OCI-LY1 (cell line): Measurements from ENCODE around the gene CCR6.

Source experiments
- H2AFZ ChIP-seq: fragments of 200-600 bp; sonication (generic), shearing (Covaris generic); 2 replicates; pipeline ENCODE4 v1.6.0; 2014; ENCODE audit warnings: antibody characterized with exemption, mild to moderate bottlenecking, low read length
- H3F3A ChIP-seq: fragments of 200-600 bp; sonication (generic), shearing (Covaris generic); 2 replicates; pipeline ENCODE4 v1.6.0; 2014; ENCODE audit warnings: mild to moderate bottlenecking, antibody characterized with exemption, low read length, moderate library complexity; ENCODE audit not compliant: insufficient read depth
- H3K27ac ChIP-seq: fragments of 200-600 bp; sonication (generic); 2 replicates; pipeline ENCODE4 v1.5.1; 2014; ENCODE audit warnings: low read length, mixed run types, mild to moderate bottlenecking, low read depth; ENCODE audit not compliant: poor library complexity, severe bottlenecking
- H3K27me3 ChIP-seq: fragments of 200-600 bp; sonication (generic); 2 replicates; pipeline ENCODE4 v1.6.0; 2014; ENCODE audit warnings: antibody characterized with exemption, mild to moderate bottlenecking, low read length, moderate library complexity; ENCODE audit not compliant: insufficient read depth
- H3K36me3 ChIP-seq: fragments of 200-600 bp; sonication (generic); 2 replicates; pipeline ENCODE4 v1.6.1; 2014; ENCODE audit warnings: mild to moderate bottlenecking, antibody characterized with exemption, low read length, moderate library complexity, mixed read lengths; ENCODE audit not compliant: insufficient read depth
- H3K4me1 ChIP-seq: fragments of 200-600 bp; sonication (generic); 2 replicates; pipeline ENCODE4 v1.5.1; 2014; ENCODE audit warnings: mild to moderate bottlenecking, low read length, moderate library complexity; ENCODE audit not compliant: insufficient read depth, severe bottlenecking
- H3K4me2 ChIP-seq: fragments of 200-600 bp; sonication (generic), shearing (Covaris generic); 2 replicates; pipeline ENCODE4 v1.6.1; 2014; ENCODE audit warnings: low read length
- H3K4me3 ChIP-seq: fragments of 200-600 bp; sonication (generic); 2 replicates; pipeline ENCODE4 v1.5.1; 2014; ENCODE audit warnings: low read length, low read depth, mild to moderate bottlenecking, mixed read lengths; ENCODE audit not compliant: poor library complexity, severe bottlenecking
- H3K79me2 ChIP-seq: fragments of 200-600 bp; shearing (Covaris generic); 2 replicates; pipeline ENCODE4 v1.6.1; 2016; ENCODE audit warnings: mixed run types, low read length, mixed read lengths; ENCODE audit not compliant: insufficient read depth
- H3K9ac ChIP-seq: fragments of 200-600 bp; sonication (generic), shearing (Covaris generic); 2 replicates; pipeline ENCODE4 v1.6.1; 2014; ENCODE audit warnings: mild to moderate bottlenecking, low read length, mixed read lengths
- H3K9me2 ChIP-seq: fragments of 200-600 bp; sonication (generic), shearing (Covaris generic); 2 replicates; pipeline ENCODE4 v1.6.1; 2014; ENCODE audit warnings: low read depth, mild to moderate bottlenecking, low read length, mixed read lengths
- H3K9me3 ChIP-seq: fragments of 200-600 bp; shearing (Covaris generic); 2 replicates; pipeline ENCODE4 v1.6.1; 2014; ENCODE audit warnings: low read length, mixed read lengths
- H4K20me1 ChIP-seq: fragments of 200-600 bp; sonication (generic), shearing (Covaris generic); 2 replicates; pipeline ENCODE4 v1.6.0; 2016; ENCODE audit warnings: mild to moderate bottlenecking, low read length; ENCODE audit not compliant: insufficient read depth
- EZH2 ChIP-seq: fragments of 200-600 bp; sonication (generic), shearing (Covaris generic); IDR thresholded peaks from 2 replicates; pipeline ENCODE4 v1.8.0; 2017; ENCODE audit warnings: borderline replicate concordance, mixed run types, mild to moderate bottlenecking, antibody characterized with exemption, low read length, moderate library complexity, mixed read lengths
- TF ChIP-seq, protein P1 (sequence below): fragments of 200-600 bp; sonication (generic), shearing (Covaris generic); IDR thresholded peaks from 2 replicates; pipeline ENCODE4 v1.5.1; 2017; ENCODE audit warnings: mild to moderate bottlenecking, antibody characterized with exemption, low read length, moderate library complexity, mixed read lengths

The CCR6 gene

DNA sequence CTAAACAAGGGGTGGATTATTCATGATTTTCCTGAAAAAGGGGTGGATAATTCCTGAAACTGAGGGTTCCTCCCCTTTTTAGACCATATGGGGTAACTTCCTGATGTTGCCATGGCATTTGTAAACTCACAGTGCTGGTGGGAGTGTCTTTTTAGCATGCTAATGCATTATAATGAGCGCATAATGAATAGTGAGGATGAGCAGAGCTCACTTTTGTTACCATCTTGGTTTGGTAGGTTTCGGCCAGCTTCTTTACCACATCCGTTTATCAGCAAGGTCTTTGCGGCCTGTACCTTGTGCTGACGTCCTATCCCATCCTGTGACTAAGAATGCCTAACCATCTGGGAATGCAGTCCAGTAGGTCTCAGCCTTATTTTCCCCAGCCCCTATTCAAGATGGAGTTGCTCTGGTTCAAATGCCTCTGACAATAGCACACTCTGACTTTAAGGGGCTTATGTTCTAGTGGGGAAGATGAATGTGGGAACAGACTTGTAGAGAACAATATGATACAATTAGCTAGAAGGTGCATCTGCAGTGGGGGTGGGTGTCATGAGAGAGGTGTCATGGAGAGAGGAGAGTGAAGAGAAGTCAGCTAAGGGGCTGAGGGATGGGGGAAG is 39.1 kb downstream of the CCR6 start:
- peaks cover 10% of the 10 kb centered on the region for H3K4me1 ChIP-seq
- no peaks in the 10 kb centered on the region for H3K9me3 ChIP-seq
- no peak overlapping the region for H3K27ac ChIP-seq
- H3K79me2 ChIP-seq, result no peaks in the 10 kb centered on the region
- no peak overlapping the region for H3K4me3 ChIP-seq
- H3K4me2 ChIP-seq, result no peak overlapping the region
- peaks cover 3% of the 10 kb centered on the region; the same call in 1 of the 2 replicates for H3K27me3 ChIP-seq
- TF ChIP-seq, protein P1, sequence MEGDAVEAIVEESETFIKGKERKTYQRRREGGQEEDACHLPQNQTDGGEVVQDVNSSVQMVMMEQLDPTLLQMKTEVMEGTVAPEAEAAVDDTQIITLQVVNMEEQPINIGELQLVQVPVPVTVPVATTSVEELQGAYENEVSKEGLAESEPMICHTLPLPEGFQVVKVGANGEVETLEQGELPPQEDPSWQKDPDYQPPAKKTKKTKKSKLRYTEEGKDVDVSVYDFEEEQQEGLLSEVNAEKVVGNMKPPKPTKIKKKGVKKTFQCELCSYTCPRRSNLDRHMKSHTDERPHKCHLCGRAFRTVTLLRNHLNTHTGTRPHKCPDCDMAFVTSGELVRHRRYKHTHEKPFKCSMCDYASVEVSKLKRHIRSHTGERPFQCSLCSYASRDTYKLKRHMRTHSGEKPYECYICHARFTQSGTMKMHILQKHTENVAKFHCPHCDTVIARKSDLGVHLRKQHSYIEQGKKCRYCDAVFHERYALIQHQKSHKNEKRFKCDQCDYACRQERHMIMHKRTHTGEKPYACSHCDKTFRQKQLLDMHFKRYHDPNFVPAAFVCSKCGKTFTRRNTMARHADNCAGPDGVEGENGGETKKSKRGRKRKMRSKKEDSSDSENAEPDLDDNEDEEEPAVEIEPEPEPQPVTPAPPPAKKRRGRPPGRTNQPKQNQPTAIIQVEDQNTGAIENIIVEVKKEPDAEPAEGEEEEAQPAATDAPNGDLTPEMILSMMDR, result no peak
- TF ChIP-seq EZH2, result no peak
- H3F3A ChIP-seq, result no peaks in the 10 kb centered on the region
- H3K9me2 ChIP-seq, result no peaks in the 10 kb centered on the region
- H3K36me3 ChIP-seq, result no peaks in the 10 kb centered on the region
- H3K9ac ChIP-seq, result no peak overlapping the region
- H2AFZ ChIP-seq, result no peak overlapping the region
- H4K20me1 ChIP-seq, result no peaks in the 10 kb centered on the region

DNA sequence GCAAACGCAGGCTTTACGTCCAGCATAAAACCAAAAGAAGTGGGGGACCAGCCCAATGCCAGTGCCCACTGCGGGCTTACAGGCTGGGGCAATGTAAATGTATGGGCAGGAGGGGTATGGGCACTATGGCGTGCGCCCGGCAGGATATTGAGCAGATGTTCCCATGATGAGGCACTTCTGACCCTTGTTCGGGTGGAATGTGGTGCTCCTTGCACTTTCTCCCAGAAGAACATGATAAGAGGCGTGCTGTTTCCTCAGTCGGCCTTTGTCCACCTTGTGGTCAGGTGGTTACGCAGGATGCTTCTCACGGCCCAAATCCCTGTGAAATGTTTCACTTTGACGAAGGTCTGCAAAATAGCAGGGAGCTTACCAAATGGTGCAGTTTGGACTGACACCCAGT is 39.7 kb downstream of the CCR6 start:
- H3K9me2 ChIP-seq, result no peaks in the 10 kb centered on the region
- peaks cover 6% of the 10 kb centered on the region for H3K4me1 ChIP-seq
- H3K27ac ChIP-seq, result no peak overlapping the region
- H3K9ac ChIP-seq, result no peak overlapping the region
- H3F3A ChIP-seq, result no peaks in the 10 kb centered on the region
- no peaks in the 10 kb centered on the region for H4K20me1 ChIP-seq
- H2AFZ ChIP-seq, result no peak overlapping the region
- H3K36me3 ChIP-seq, result no peaks in the 10 kb centered on the region
- peaks cover 3% of the 10 kb centered on the region; the same call in 1 of the 2 replicates for H3K27me3 ChIP-seq
- H3K9me3 ChIP-seq, result no peaks in the 10 kb centered on the region
- H3K4me2 ChIP-seq, result no peak overlapping the region
- no peaks in the 10 kb centered on the region for H3K79me2 ChIP-seq
- no peak for TF ChIP-seq EZH2
- TF ChIP-seq, protein P1, result no peak
- no peak overlapping the region for H3K4me3 ChIP-seq

GRCh38 chr6:167163476-167164011 is 40.6 kb downstream of the CCR6 start:
- no peak overlapping the region for H3K27ac ChIP-seq
- no peaks in the 10 kb centered on the region for H3K79me2 ChIP-seq
- no peak overlapping the region for H3K4me2 ChIP-seq
- H3K9me3 ChIP-seq, result no peaks in the 10 kb centered on the region
- H4K20me1 ChIP-seq, result no peaks in the 10 kb centered on the region
- H3K4me1 ChIP-seq, result no peaks in the 10 kb centered on the region
- H3K27me3 ChIP-seq, result peaks cover 3% of the 10 kb centered on the region; the same call in 1 of the 2 replicates
- H3K4me3 ChIP-seq, result no peak overlapping the region
- no peaks in the 10 kb centered on the region for H3K9me2 ChIP-seq
- H2AFZ ChIP-seq, result no peak overlapping the region
- no peaks in the 10 kb centered on the region for H3F3A ChIP-seq
- TF ChIP-seq EZH2, result no peak
- TF ChIP-seq, protein P1, result no peak
- no peak overlapping the region for H3K9ac ChIP-seq
- H3K36me3 ChIP-seq, result no peaks in the 10 kb centered on the region
